Activated CD8-positive, alpha-beta T cell treated with anti-CD3 and anti-CD28 coated beads, Interleukin-2, amount 10 ng/mL, durations not matched to agents 7 days and 5 days (primary cell): ENCODE measurements around the gene CDT1. TPM values are rescaled to one million over a fixed set of nuclear protein-coding genes. Genes with fewer than 3 reads are reported as not detected.

Experiments
- ATAC-seq: fragments of 150-1000 bp; cut with Tn5 transposase; one replicate; pipeline ENCODE4 v1.10.0; 2021; ENCODE audit warnings: moderate library complexity
- CTCF ChIA-PET: fragments of 350-600 bp; sonication (Branson Sonifier 250); formaldehyde crosslinking; loops from one replicate; lab custom pipeline; 2021; ENCODE audit warnings: antibody characterized with exemption; lab: Charles Lee
- POLR2A ChIA-PET: fragments of 350-600 bp; sonication (Branson Sonifier 250); formaldehyde crosslinking; loops from one replicate; lab custom pipeline; 2021; ENCODE audit warnings: antibody characterized with exemption; lab: Charles Lee
- DNase-seq: peaks from one replicate; pipeline ENCODE4 v3.0.0-alpha.2; 2020
- H3K27ac Mint-ChIP-seq: one replicate; pipeline ENCODE4 v1.8.0; 2021; ENCODE audit warnings: mild to moderate bottlenecking, mixed read lengths
- H3K27me3 Mint-ChIP-seq: one replicate; pipeline ENCODE4 v1.8.0; 2021; ENCODE audit warnings: low read depth, mixed read lengths
- H3K36me3 Mint-ChIP-seq: one replicate; pipeline ENCODE4 v1.8.0; 2021; ENCODE audit warnings: low read depth, mixed read lengths
- H3K4me1 Mint-ChIP-seq: one replicate; pipeline ENCODE4 v1.8.0; 2021; ENCODE audit warnings: low read depth, mixed read lengths
- H3K4me3 Mint-ChIP-seq: one replicate; pipeline ENCODE4 v1.8.0; 2021; ENCODE audit warnings: mild to moderate bottlenecking, mixed read lengths
- H3K9me3 Mint-ChIP-seq: one replicate; pipeline ENCODE4 v1.8.0; 2022; ENCODE audit warnings: mixed read lengths; ENCODE audit not compliant: insufficient read depth
- total RNA-seq, 2 experiments: library from RNA; stranded (reverse); gene quantifications; one replicate each; pipeline ENCODE4 v1.2.3, GENCODE V29; 2021

Gene CDT1
- total RNA-seq, 2 experiments from 2014 or later, result 126 to 132 TPM

- H3K27me3 Mint-ChIP-seq, result no peaks in the 10 kb centered on the region
- ChIA-PET CTCF (interaction anchor here (1.1 to 1.3 kb wide), 2 partner anchors 18 to 22 kb away, joined by 3 read pairs; no protein-coding TSS in a partner anchor), POLR2A (interaction anchor here (0.6 to 0.7 kb wide), 2 partner anchors 32 to 402 kb away, joined by 3 to 4 read pairs; no protein-coding TSS in a partner anchor)
Measured at GRCh38 chr16:88761143-88761534, 42.5 kb upstream of the CDT1 start.

GRCh38 chr16:88761830-88762229, 41.8 kb upstream of the CDT1 start:
- CTCF ChIA-PET, result interaction anchor here (1.1 kb wide), 1 partner anchor 19 kb away, joined by 3 read pairs; no protein-coding TSS in a partner anchor
- no peak overlapping the region for H3K27ac Mint-ChIP-seq

More at GRCh38 chr16:88761143-88761534, 42.5 kb upstream of the CDT1 start:
- Mint-ChIP-seq H3K9me3 (no peaks in the 10 kb centered on the region), H3K4me1 (peaks cover 22% of the 10 kb centered on the region), H3K36me3 (peaks cover 6% of the 10 kb centered on the region), H3K4me3 (no peak overlapping the region), H3K27ac (no peak overlapping the region)
- ATAC-seq, result no peak
- DNase-seq, result no peak

GRCh38 chr16:88762258-88762870, 41.2 kb upstream of the CDT1 start:
- H3K36me3 Mint-ChIP-seq, result peaks cover 7% of the 10 kb centered on the region
- CTCF ChIA-PET, result no interaction called here
- ATAC-seq (no peak), DNase-seq (no peak)
- no peaks in the 10 kb centered on the region for H3K27me3 Mint-ChIP-seq
- POLR2A ChIA-PET, result interaction anchor here (0.9 kb wide), 1 partner anchor 17 kb away, joined by 3 read pairs; no protein-coding TSS in a partner anchor
- H3K27ac Mint-ChIP-seq, result no peak overlapping the region
- H3K9me3 Mint-ChIP-seq, result no peaks in the 10 kb centered on the region
- H3K4me1 Mint-ChIP-seq, result peaks cover 29% of the 10 kb centered on the region
- H3K4me3 Mint-ChIP-seq, result no peak overlapping the region

More at GRCh38 chr16:88761830-88762229, 41.8 kb upstream of the CDT1 start:
- ATAC-seq (no peak), DNase-seq (no peak)
- Mint-ChIP-seq H3K27me3 (no peaks in the 10 kb centered on the region), H3K36me3 (peaks cover 7% of the 10 kb centered on the region), H3K4me1 (peaks cover 24% of the 10 kb centered on the region), H3K4me3 (no peak overlapping the region), H3K9me3 (no peaks in the 10 kb centered on the region)
- POLR2A ChIA-PET, result interaction anchor here (0.6 kb wide), 1 partner anchor 31 kb away, joined by 4 read pairs; no protein-coding TSS in a partner anchor

- no peak overlapping the region for H3K4me3 Mint-ChIP-seq
- peaks cover 34% of the 10 kb centered on the region for H3K4me1 Mint-ChIP-seq
- ChIA-PET CTCF (no interaction called here), POLR2A (interaction anchor here (0.9 kb wide), 1 partner anchor 18 kb away, joined by 3 read pairs; no protein-coding TSS in a partner anchor)
- no peaks in the 10 kb centered on the region for H3K27me3 Mint-ChIP-seq
- peaks cover 7% of the 10 kb centered on the region for H3K36me3 Mint-ChIP-seq
- DNase-seq (no peak), ATAC-seq (no peak)
- no peak overlapping the region for H3K27ac Mint-ChIP-seq
- H3K9me3 Mint-ChIP-seq, result no peaks in the 10 kb centered on the region
Measured at GRCh38 chr16:88762941-88763340, 40.6 kb upstream of the CDT1 start.

GRCh38 chr16:88763502-88764053, 40.0 kb upstream of the CDT1 start:
- no peak overlapping the region for H3K4me3 Mint-ChIP-seq
- ChIA-PET POLR2A (interaction anchor here (0.6 kb wide), 1 partner anchor 61 kb away, joined by 3 read pairs; no protein-coding TSS in a partner anchor), CTCF (no interaction called here)
- no peak for DNase-seq
- no peaks in the 10 kb centered on the region for H3K27me3 Mint-ChIP-seq
- ATAC-seq, result no peak
- H3K27ac Mint-ChIP-seq, result no peak overlapping the region
- H3K9me3 Mint-ChIP-seq, result no peaks in the 10 kb centered on the region
- H3K36me3 Mint-ChIP-seq, result peaks cover 7% of the 10 kb centered on the region
- peaks cover 28% of the 10 kb centered on the region for H3K4me1 Mint-ChIP-seq

GRCh38 chr16:88764080-88764479, 39.5 kb upstream of the CDT1 start:
- ATAC-seq (no peak), DNase-seq (no peak)
- Mint-ChIP-seq H3K4me1 (peaks cover 25% of the 10 kb centered on the region), H3K9me3 (no peaks in the 10 kb centered on the region), H3K27ac (no peak overlapping the region), H3K27me3 (no peaks in the 10 kb centered on the region), H3K36me3 (peaks cover 7% of the 10 kb centered on the region), H3K4me3 (no peak overlapping the region)
- ChIA-PET POLR2A (interaction anchor here (0.6 kb wide), 1 partner anchor 61 kb away, joined by 3 read pairs; no protein-coding TSS in a partner anchor), CTCF (interaction anchor here (0.7 kb wide), 1 partner anchor 21 kb away, joined by 3 read pairs; no protein-coding TSS in a partner anchor)

- no peaks in the 10 kb centered on the region for H3K9me3 Mint-ChIP-seq
- POLR2A ChIA-PET, result no interaction called here
- H3K4me3 Mint-ChIP-seq, result no peak overlapping the region
- no peak overlapping the region for H3K27ac Mint-ChIP-seq
- peaks cover 26% of the 10 kb centered on the region for H3K4me1 Mint-ChIP-seq
- no peak for ATAC-seq
- CTCF ChIA-PET, result interaction anchor here (0.7 kb wide), 1 partner anchor 22 kb away, joined by 3 read pairs; no protein-coding TSS in a partner anchor
- no peak for DNase-seq
- peaks cover 7% of the 10 kb centered on the region for H3K36me3 Mint-ChIP-seq
- no peaks in the 10 kb centered on the region for H3K27me3 Mint-ChIP-seq
Measured at GRCh38 chr16:88764913-88765349, 38.7 kb upstream of the CDT1 start.

GRCh38 chr16:88766975-88767374, 36.6 kb upstream of the CDT1 start:
- H3K27me3 Mint-ChIP-seq, result no peaks in the 10 kb centered on the region
- DNase-seq (no peak), ATAC-seq (no peak)
- peaks cover 7% of the 10 kb centered on the region for H3K36me3 Mint-ChIP-seq
- POLR2A ChIA-PET, result no interaction called here
- H3K9me3 Mint-ChIP-seq, result no peaks in the 10 kb centered on the region
- H3K4me3 Mint-ChIP-seq, result no peak overlapping the region
- peaks cover 38% of the 10 kb centered on the region for H3K4me1 Mint-ChIP-seq
- H3K27ac Mint-ChIP-seq, result peak overlapping the region; percentile 54
- CTCF ChIA-PET, result interaction anchor here (1.2 kb wide), 1 partner anchor 13 kb away, joined by 4 read pairs; no protein-coding TSS in a partner anchor

- DNase-seq, result no peak
- no peaks in the 10 kb centered on the region for H3K9me3 Mint-ChIP-seq
- no peak overlapping the region for H3K4me3 Mint-ChIP-seq
- ChIA-PET POLR2A (no interaction called here), CTCF (no interaction called here)
- H3K4me1 Mint-ChIP-seq, result peaks cover 38% of the 10 kb centered on the region
- H3K36me3 Mint-ChIP-seq, result peaks cover 7% of the 10 kb centered on the region
- H3K27me3 Mint-ChIP-seq, result no peaks in the 10 kb centered on the region
- ATAC-seq, result no peak
- no peak overlapping the region for H3K27ac Mint-ChIP-seq
Measured at GRCh38 chr16:88767546-88768070, 36.0 kb upstream of the CDT1 start.

GRCh38 chr16:88768071-88768783, 35.4 kb upstream of the CDT1 start:
- ChIA-PET POLR2A (no interaction called here), CTCF (no interaction called here)
- DNase-seq (no peak), ATAC-seq (no peak)
- no peaks in the 10 kb centered on the region for H3K9me3 Mint-ChIP-seq
- H3K36me3 Mint-ChIP-seq, result peaks cover 7% of the 10 kb centered on the region
- no peak overlapping the region for H3K4me3 Mint-ChIP-seq
- peaks cover 38% of the 10 kb centered on the region for H3K4me1 Mint-ChIP-seq
- no peak overlapping the region for H3K27ac Mint-ChIP-seq
- H3K27me3 Mint-ChIP-seq, result no peaks in the 10 kb centered on the region
